ENCODE measurements around the gene ZNF625. TPM values are rescaled to one million over a fixed set of nuclear protein-coding genes. Genes with fewer than 3 reads are reported as not detected.
"Not testable (repeated sequence)": the region's sequence is repeated elsewhere in the genome, so short reads cannot be mapped to it uniquely, and the experiment has no call there.

ZNF625 gene
- total RNA-seq, 1 experiment from 2014 or later: 30.7 TPM

DNA sequence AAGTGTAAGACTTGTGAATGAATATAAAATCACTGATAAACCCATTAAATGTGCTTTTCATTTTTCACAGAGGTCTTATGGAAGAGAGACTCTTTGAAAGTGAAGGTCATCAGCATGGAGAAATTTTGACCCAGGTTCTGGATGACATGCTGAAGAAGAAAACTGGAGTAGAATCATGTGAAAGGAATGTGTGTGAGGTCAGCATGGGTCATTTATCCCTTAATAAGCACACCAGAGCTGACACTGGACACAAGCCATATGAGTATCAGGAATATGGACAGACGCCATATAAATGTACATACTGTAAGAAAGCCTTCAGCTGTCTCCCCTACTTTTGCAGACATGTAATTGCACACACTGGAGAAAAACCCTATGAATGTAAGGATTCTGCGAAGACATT is 45.4 kb downstream of the ZNF625 start:
- Histone ChIP-seq H3K18ac (ENCODE audit: insufficient read length, low read depth, low read length) (no peak overlapping the region), H3K4me2 (ENCODE audit: insufficient read depth, insufficient read length, low read length) (no peak overlapping the region), H4K91ac (ENCODE audit: insufficient read length, low read depth, low read length) (no peak overlapping the region), H2AK5ac (ENCODE audit: insufficient read length, low read length) (no peak overlapping the region), H4K8ac (replicated peaks; ENCODE audit: insufficient read length, low read depth, low read length) (no peak overlapping the region), H3K79me2 (ENCODE audit: insufficient read depth, low read length) (no peaks in the 10 kb centered on the region), H3K56ac (ENCODE audit: insufficient read length, low read depth, low read length) (no peak overlapping the region), H3K23me2 (ENCODE audit: insufficient read length, low read depth, low read length, poor library complexity, severe bottlenecking) (no peaks in the 10 kb centered on the region), H2BK20ac (ENCODE audit: low read depth, low read length, poor library complexity, severe bottlenecking) (no peak overlapping the region), H3K27me3 (ENCODE audit: insufficient read depth, low read length) (no peaks in the 10 kb centered on the region), H2AFZ (ENCODE audit: low read length) (no peak overlapping the region), H3T11ph (ENCODE audit: low read length) (no peak overlapping the region), H2BK5ac (ENCODE audit: insufficient read length, low read length) (no peak overlapping the region), H3K14ac (ENCODE audit: insufficient read depth, low read length) (no peak overlapping the region), H3K4me1 (ENCODE audit: insufficient read depth, low read length) (no peaks in the 10 kb centered on the region), H4K5ac (ENCODE audit: insufficient read length, low read depth, low read length) (no peak overlapping the region), H2BK120ac (ENCODE audit: low read depth, low read length, poor library complexity, severe bottlenecking) (no peak overlapping the region), H2BK12ac (ENCODE audit: insufficient read length, low read depth, low read length) (no peak overlapping the region), H3K9ac (ENCODE audit: extremely low read depth, insufficient read length, low read length) (no peak overlapping the region), H3K79me1 (ENCODE audit: insufficient read depth, low read depth, low read length, poor library complexity, severe bottlenecking) (peaks cover 3% of the 10 kb centered on the region), H4K20me1 (ENCODE audit: control insufficient read depth, insufficient read depth, insufficient read length) (no peaks in the 10 kb centered on the region), H2BK15ac (ENCODE audit: low read depth, low read length) (no peak overlapping the region), H3K23ac (ENCODE audit: insufficient read length, low read depth, low read length) (no peak overlapping the region), H3K4ac (ENCODE audit: low read depth, low read length) (no peak overlapping the region), H3K27ac (ENCODE audit: insufficient read length, low read depth, low read length) (no peak overlapping the region), H3K9me3 (ENCODE audit: control insufficient read depth, low read depth, low read length) (peaks cover 59% of the 10 kb centered on the region)
- no peak for DNase-seq
- Mint-ChIP-seq H3K27me3 (ENCODE audit: low read depth) (peaks cover 3% of the 10 kb centered on the region; the same call in 1 of the 2 replicates), H3K4me1 (no peaks in the 10 kb centered on the region), H3K36me3 (ENCODE audit: insufficient read depth in 1 of 3, low read depth in 3 of 3) (peaks cover 79 to 86% (median 86%) of the 10 kb centered on the region in 3 experiments), H3K4me3 (no peak overlapping the region), H3K9me3 (peaks cover 81 to 83% of the 10 kb centered on the region in 2 experiments), H3K27ac (no peak overlapping the region)
- TF ChIP-seq, protein P1, sequence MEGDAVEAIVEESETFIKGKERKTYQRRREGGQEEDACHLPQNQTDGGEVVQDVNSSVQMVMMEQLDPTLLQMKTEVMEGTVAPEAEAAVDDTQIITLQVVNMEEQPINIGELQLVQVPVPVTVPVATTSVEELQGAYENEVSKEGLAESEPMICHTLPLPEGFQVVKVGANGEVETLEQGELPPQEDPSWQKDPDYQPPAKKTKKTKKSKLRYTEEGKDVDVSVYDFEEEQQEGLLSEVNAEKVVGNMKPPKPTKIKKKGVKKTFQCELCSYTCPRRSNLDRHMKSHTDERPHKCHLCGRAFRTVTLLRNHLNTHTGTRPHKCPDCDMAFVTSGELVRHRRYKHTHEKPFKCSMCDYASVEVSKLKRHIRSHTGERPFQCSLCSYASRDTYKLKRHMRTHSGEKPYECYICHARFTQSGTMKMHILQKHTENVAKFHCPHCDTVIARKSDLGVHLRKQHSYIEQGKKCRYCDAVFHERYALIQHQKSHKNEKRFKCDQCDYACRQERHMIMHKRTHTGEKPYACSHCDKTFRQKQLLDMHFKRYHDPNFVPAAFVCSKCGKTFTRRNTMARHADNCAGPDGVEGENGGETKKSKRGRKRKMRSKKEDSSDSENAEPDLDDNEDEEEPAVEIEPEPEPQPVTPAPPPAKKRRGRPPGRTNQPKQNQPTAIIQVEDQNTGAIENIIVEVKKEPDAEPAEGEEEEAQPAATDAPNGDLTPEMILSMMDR (conservative IDR thresholded peaks at IDR 0.05): no peak
- WGBS (ENCODE audit: extremely low coverage, insufficient read length, low lambda C conversion rate): no CpG with 5 or more reads among the region's 2 CpGs

DNA sequence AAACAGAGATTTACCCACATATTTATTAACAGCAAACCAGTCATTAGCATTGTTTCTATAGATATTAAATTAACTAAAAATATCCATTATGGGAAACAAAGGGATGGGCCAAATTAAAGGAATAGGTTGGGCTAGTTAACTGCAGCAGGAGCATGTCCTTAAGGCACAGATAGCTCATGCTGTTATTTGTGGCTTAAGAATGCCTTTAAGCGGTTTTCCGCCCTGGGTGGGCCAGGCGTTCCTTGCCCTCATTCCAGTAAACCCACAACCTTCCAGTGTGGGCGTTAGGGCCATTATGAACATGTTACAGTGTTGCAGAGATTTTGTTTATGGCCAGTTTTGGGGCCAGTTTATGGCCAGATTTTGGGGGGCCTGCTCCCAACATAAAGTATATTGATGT is 52.6 kb downstream of the ZNF625 start:
- H2BK120ac ChIP-seq (ENCODE audit: low read depth, low read length, poor library complexity, severe bottlenecking); H3K18ac ChIP-seq (ENCODE audit: insufficient read length, low read depth, low read length); H3K4me3 Mint-ChIP-seq; H3K27ac ChIP-seq (ENCODE audit: insufficient read length, low read depth, low read length); H2BK12ac ChIP-seq (ENCODE audit: insufficient read length, low read depth, low read length); H4K20me1 ChIP-seq (ENCODE audit: control insufficient read depth, insufficient read depth, insufficient read length); H3K56ac ChIP-seq (ENCODE audit: insufficient read length, low read depth, low read length); H3T11ph ChIP-seq (ENCODE audit: low read length); H3K27me3 ChIP-seq (ENCODE audit: insufficient read depth, low read length); H3K23ac ChIP-seq (ENCODE audit: insufficient read length, low read depth, low read length); H3K27ac Mint-ChIP-seq; H3K23me2 ChIP-seq (ENCODE audit: insufficient read length, low read depth, low read length, poor library complexity, severe bottlenecking); H4K91ac ChIP-seq (ENCODE audit: insufficient read length, low read depth, low read length); H2BK15ac ChIP-seq (ENCODE audit: low read depth, low read length); H3K27me3 Mint-ChIP-seq (ENCODE audit: low read depth); H3K4me1 Mint-ChIP-seq; H2AFZ ChIP-seq (ENCODE audit: low read length); H3K79me2 ChIP-seq (ENCODE audit: insufficient read depth, low read length); H3K14ac ChIP-seq (ENCODE audit: insufficient read depth, low read length); H2BK5ac ChIP-seq (ENCODE audit: insufficient read length, low read length); H4K8ac ChIP-seq (replicated peaks; ENCODE audit: insufficient read length, low read depth, low read length); H3K79me1 ChIP-seq (ENCODE audit: insufficient read depth, low read depth, low read length, poor library complexity, severe bottlenecking); H3K4me1 ChIP-seq (ENCODE audit: insufficient read depth, low read length); DNase-seq; H2AK5ac ChIP-seq (ENCODE audit: insufficient read length, low read length); H3K4me2 ChIP-seq (ENCODE audit: insufficient read depth, insufficient read length, low read length); H3K9ac ChIP-seq (ENCODE audit: extremely low read depth, insufficient read length, low read length); H2BK20ac ChIP-seq (ENCODE audit: low read depth, low read length, poor library complexity, severe bottlenecking); H3K4ac ChIP-seq (ENCODE audit: low read depth, low read length); H4K5ac ChIP-seq (ENCODE audit: insufficient read length, low read depth, low read length): not testable (repeated sequence)
- Mint-ChIP-seq H3K9me3 (peaks cover 54 to 75% of the 10 kb centered on the region in 2 experiments), H3K36me3 (ENCODE audit: insufficient read depth in 1 of 3, low read depth in 3 of 3) (peaks cover 69 to 73% (median 72%) of the 10 kb centered on the region in 3 experiments)
- H3K9me3 ChIP-seq (ENCODE audit: control insufficient read depth, low read depth, low read length): peaks cover 19% of the 10 kb centered on the region
- WGBS (ENCODE audit: extremely low coverage, insufficient read length, low lambda C conversion rate): no CpG with 5 or more reads among the region's 4 CpGs
